D721Med (cell line): Measurements from ENCODE around the gene RAPGEF1.

ENCODE experiments used
- DNase-seq: peaks from one replicate; pipeline ENCODE4 v3.0.0; 2011; ENCODE audit warnings: low spot score; ENCODE audit not compliant: insufficient read length
- FAIRE-seq: peaks from 2 replicates; lab custom pipeline; 2011; peaks lifted over from hg19 to GRCh38; lab: Jason Lieb, UNC
- CTCF ChIP-seq: IDR thresholded peaks from 2 replicates; pipeline ENCODE4 v1.5.1; 2012; ENCODE audit warnings: mild to moderate bottlenecking, control low read depth; ENCODE audit not compliant: insufficient read depth; ENCODE audit errors: missing control alignments

The RAPGEF1 gene

GRCh38 chr9:131589124-131589711, 150.7 kb downstream of the RAPGEF1 start:
- no peak for DNase-seq
- no peak for FAIRE-seq
- no peak for TF ChIP-seq CTCF

- no peak for FAIRE-seq
- DNase-seq: no peak
- TF ChIP-seq CTCF: no peak
Measured at GRCh38 chr9:131588396-131588795, 151.5 kb downstream of the RAPGEF1 start.

GRCh38 chr9:131587906-131588305, 152.0 kb downstream of the RAPGEF1 start:
- TF ChIP-seq CTCF: no peak
- DNase-seq (no peak), FAIRE-seq (no peak)

GRCh38 chr9:131587331-131587730, 152.5 kb downstream of the RAPGEF1 start:
- DNase-seq: no peak
- no peak for TF ChIP-seq CTCF
- FAIRE-seq: no peak

- FAIRE-seq (no peak), DNase-seq (no peak)
- no peak for TF ChIP-seq CTCF
Measured at GRCh38 chr9:131585375-131585774, 154.5 kb downstream of the RAPGEF1 start.

- no peak for FAIRE-seq
- no peak for DNase-seq
- TF ChIP-seq CTCF: no peak
Measured at GRCh38 chr9:131584858-131585257, 155.0 kb downstream of the RAPGEF1 start.

- FAIRE-seq: no peak
- TF ChIP-seq CTCF: no peak
- DNase-seq: no peak
Measured at GRCh38 chr9:131583836-131584555, 155.9 kb downstream of the RAPGEF1 start.
